GM19463 (cell line): ENCODE measurements around the gene NIM1K.
"Not testable (repeated sequence)": the region's sequence is repeated elsewhere in the genome, so short reads cannot be mapped to it uniquely, and the experiment has no call there.

Experiments
- ATAC-seq: cut with Tn5 transposase; IDR thresholded peaks from one replicate; pipeline ENCODE4 v1.9.1; 2021; ENCODE audit warnings: mild to moderate bottlenecking, moderate library complexity; ENCODE audit not compliant: unreplicated experiment

Gene NIM1K

DNA sequence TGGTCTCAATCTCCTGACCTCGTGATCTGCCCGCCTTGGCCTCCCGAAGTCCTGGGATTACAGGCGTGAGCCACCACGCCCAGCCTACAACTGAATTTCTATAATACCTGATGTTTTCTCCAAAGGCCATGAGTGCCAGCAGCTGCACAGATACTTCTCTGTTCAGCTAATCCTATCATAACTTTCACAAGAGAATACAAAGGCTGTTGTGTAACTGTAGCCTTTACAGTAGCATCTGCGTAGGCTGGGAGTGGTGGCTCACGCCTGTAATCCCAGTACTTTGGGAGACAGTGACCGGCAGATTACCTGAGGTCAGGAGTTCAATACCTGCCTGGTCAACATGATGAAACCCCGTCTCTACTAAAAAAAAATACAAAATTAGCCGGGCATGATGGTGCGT is 8.9 kb upstream of the NIM1K start:
- not testable (repeated sequence) for ATAC-seq

GRCh38 chr5:43190755-43191603 is 1.0 kb upstream of the NIM1K start:
- no peak for ATAC-seq

GRCh38 chr5:43192558-43193180 is 644 bp downstream of the NIM1K start:
- ATAC-seq: peak; percentile 17

- ATAC-seq: peak; percentile 36
These were observed 1.3 kb downstream of the NIM1K start for GRCh38 chr5:43193181-43193893.

DNA sequence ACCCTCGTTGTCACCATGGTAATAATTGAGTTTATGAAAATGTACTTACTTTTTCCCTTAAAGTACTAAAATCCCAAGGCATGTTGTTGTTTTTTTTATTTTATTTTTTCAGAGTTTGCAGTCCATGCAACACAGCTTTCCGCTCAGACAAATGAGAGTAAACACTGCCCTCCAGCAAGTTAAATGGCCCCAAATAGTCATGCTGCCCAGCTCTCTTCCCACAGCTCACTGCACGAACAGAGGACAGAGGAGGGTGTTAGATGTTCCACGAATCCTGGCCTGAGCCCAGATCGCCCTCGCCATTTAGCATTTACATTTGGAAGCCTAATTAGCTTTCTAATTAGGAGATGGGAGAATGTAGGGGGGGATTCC is 1.9 kb downstream of the NIM1K start:
- ATAC-seq: no peak

- ATAC-seq: no peak
These were observed 3.7 kb downstream of the NIM1K start for GRCh38 chr5:43195670-43196265.

GRCh38 chr5:43197535-43197934 is 5.5 kb downstream of the NIM1K start:
- ATAC-seq: no peak

GRCh38 chr5:43201442-43201841 is 9.4 kb downstream of the NIM1K start:
- ATAC-seq: not testable (repeated sequence)

GRCh38 chr5:43202380-43202779 is 10.4 kb downstream of the NIM1K start:
- no peak for ATAC-seq

GRCh38 chr5:43203373-43203772 is 11.3 kb downstream of the NIM1K start:
- ATAC-seq: no peak

- ATAC-seq: no peak
These were observed 12.9 kb downstream of the NIM1K start for GRCh38 chr5:43204958-43205357.

DNA sequence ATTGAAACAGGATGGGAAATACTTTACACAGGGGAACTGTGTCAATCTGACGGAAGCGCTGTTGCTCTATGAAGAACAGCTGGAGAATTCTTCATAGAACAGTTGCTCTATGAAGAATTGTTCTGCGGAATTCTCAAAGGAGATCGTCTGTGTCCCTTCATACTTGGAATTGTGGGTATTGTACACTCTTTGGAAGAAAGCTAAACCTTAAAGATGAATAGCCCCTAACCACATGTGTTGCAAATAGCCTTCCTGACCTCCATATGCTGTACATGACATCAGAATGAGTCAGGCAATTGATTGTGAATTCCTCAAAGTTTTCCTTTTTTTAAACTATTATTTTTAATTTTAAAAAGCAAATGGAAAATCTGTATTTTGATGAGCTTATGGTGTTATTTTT is 15.6 kb downstream of the NIM1K start:
- ATAC-seq: no peak

GRCh38 chr5:43208658-43209057 is 16.6 kb downstream of the NIM1K start:
- ATAC-seq: no peak

- ATAC-seq: no peak
These were observed 17.0 kb downstream of the NIM1K start for GRCh38 chr5:43209060-43209459.

GRCh38 chr5:43209833-43210232 is 17.8 kb downstream of the NIM1K start:
- ATAC-seq: no peak

DNA sequence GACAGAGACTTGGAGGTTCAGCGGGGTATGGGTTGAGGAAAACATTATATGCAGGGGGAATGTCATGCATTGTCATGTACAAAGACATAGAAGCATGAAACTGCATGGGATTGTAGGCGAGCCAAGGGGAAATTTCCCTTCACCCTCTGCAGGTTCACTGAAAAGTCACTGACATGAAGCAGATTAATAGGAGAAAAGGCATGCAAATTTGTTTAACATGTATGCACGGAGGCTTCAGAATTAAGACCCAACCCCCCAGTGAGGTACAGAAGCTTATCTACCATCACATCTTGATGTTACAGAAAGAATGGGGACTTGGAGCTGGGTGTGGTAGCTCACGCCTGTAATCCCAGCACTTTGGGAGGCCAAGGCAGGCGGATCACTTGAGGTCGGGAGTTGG is 18.5 kb downstream of the NIM1K start:
- ATAC-seq: no peak

GRCh38 chr5:43213951-43214350 is 21.9 kb downstream of the NIM1K start:
- no peak for ATAC-seq

DNA sequence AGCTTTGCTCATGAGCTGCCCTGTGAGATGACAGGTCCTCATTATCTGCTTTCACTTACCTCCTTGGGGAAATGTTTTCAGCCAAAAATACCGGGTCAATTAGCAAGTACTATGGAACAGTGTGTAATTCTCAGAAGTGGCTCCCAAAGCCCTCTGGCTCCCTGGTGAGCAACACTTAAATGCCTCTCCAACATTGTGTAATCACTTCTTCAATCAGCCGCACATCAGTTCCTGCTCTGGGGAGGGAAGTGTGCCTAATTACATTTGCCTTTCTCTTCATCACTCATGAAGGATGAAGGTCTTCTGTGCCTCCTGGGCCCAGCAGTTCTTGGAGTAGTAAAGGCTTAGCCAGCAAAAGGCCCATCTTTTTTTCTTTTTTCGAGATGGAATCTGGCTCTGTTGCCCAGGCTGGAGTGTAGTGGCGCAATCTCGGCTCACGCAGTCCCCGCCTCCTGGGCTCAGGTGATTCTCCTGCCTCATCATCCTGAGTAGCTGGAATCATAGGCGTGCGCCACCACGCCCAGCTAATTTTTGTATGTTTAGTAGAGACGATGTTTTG is 23.1 kb downstream of the NIM1K start:
- no peak for ATAC-seq

- no peak for ATAC-seq
These were observed 24.9 kb downstream of the NIM1K start for GRCh38 chr5:43216941-43217340.

DNA sequence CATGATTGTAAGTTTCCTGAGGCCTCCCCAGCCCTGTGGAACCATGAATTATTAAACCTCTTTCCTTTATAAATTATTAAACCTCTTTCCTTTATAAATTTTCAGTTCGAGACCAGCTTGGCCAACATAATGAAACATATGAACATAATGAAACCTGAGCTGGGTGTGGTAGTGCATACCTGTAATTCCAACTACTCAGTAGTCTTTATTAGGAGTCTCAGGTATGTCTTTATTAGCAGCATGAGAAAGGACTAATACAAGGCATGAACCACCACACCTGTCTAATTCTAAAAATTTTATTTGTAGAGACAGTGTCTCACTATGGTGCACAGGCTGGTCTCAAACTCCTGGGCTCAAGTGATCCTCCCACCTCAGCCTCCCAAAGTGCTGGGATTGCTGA is 27.1 kb downstream of the NIM1K start:
- no peak for ATAC-seq

DNA sequence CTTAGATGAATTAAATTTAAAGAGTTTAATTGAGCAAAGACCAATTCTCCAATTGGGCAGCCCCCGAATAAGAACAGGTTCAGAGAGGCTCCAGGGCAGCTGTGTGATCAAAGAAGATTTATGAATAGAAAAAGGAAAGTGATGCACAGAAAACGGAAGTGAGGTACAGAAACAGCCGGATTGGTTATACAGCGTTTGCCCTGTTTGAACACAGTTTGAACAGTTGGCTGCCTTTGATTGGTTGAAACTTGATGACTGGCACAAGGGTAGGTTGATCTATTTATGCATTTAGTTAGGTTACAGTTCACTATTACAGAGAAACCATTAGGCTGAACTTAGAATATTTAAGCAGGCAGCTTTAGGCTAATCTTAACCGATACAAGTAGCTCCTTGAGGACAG is 29.5 kb downstream of the NIM1K start:
- ATAC-seq: no peak
